ENCODE data around the gene SAMM50. TPM values are rescaled to one million over a fixed set of nuclear protein-coding genes. Genes with fewer than 3 reads are reported as not detected.

SAMM50 gene
- total and polyA plus RNA-seq, 10 of the 15 experiments (the other 5 are each of a cell fraction or from before 2014, with no cell fraction given), result 38.2 to 126 (median 62.4) TPM

DNA sequence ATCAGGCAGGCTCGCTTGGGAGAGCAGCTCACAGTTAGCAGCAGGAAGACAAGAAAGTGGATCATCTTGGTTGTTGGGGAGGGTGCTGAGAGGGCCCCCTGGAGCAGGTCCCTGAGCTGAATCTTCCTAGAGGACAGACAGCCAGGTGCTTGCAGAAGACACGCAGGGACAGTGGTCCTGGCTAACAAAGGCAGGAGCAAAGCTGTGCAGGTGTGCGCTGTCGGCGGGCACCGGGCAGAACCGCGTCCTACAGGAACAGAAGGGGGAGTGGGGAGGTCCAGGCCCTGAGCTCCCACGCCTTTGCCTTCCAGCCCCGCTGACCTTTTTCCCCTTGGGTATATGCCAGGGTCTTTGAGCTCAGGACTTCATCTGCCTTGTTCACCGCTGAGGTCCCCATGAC lies 38.8 kb downstream of the SAMM50 start (continued):
- TF ChIP-seq, protein P1, sequence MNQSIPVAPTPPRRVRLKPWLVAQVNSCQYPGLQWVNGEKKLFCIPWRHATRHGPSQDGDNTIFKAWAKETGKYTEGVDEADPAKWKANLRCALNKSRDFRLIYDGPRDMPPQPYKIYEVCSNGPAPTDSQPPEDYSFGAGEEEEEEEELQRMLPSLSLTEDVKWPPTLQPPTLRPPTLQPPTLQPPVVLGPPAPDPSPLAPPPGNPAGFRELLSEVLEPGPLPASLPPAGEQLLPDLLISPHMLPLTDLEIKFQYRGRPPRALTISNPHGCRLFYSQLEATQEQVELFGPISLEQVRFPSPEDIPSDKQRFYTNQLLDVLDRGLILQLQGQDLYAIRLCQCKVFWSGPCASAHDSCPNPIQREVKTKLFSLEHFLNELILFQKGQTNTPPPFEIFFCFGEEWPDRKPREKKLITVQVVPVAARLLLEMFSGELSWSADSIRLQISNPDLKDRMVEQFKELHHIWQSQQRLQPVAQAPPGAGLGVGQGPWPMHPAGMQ (IDR thresholded peaks at IDR 0.05; ENCODE audit: borderline replicate concordance), result no peak
- no peak for TF ChIP-seq ZNF622 (IDR thresholded peaks at IDR 0.05)
- TF ChIP-seq, protein P2, sequence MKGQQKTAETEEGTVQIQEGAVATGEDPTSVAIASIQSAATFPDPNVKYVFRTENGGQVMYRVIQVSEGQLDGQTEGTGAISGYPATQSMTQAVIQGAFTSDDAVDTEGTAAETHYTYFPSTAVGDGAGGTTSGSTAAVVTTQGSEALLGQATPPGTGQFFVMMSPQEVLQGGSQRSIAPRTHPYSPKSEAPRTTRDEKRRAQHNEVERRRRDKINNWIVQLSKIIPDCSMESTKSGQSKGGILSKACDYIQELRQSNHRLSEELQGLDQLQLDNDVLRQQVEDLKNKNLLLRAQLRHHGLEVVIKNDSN (IDR thresholded peaks at IDR 0.05; ENCODE audit: borderline replicate concordance, extremely low read length, insufficient read depth, low read depth, low read length), result no peak
- no peak for TF ChIP-seq TCF7 (IDR thresholded peaks at IDR 0.05; ENCODE audit: borderline replicate concordance)
- TF ChIP-seq, protein P3, sequence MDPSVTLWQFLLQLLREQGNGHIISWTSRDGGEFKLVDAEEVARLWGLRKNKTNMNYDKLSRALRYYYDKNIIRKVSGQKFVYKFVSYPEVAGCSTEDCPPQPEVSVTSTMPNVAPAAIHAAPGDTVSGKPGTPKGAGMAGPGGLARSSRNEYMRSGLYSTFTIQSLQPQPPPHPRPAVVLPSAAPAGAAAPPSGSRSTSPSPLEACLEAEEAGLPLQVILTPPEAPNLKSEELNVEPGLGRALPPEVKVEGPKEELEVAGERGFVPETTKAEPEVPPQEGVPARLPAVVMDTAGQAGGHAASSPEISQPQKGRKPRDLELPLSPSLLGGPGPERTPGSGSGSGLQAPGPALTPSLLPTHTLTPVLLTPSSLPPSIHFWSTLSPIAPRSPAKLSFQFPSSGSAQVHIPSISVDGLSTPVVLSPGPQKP (IDR thresholded peaks at IDR 0.05; ENCODE audit: low read depth, low read length), result no peak
- TF ChIP-seq RFX5 (IDR thresholded peaks at IDR 0.05; ENCODE audit: low read depth, low read length), result no peak

DNA sequence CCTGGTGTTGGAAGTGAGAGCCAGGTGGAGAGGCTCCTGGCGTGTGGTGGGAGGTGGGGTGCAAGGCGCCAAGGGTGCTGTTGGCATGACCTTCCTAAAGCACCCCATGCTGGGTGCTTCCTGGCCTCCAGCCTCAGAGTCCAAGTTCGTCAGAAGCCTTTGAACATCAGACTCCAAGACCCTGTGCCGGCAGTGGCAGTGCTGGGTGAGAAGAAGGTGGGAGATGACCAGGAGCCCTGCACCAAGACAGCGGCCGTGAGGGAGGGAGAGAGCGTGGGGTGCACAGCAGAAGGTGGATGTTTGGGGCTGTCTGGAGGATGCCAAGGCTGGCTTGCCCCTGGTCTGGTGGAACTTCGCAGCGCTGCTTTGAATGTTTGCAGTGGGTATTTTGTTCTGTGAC lies 39.2 kb downstream of the SAMM50 start:
- ATAC-seq, result no peak
- ChIA-PET RAD21 (ENCODE audit: unreplicated experiment) (interaction anchor here (1.0 to 7.5 kb wide), 8 partner anchors 18 to 630 kb away, joined by 3 to 185 read pairs (median 12); partner anchors contain the start of genes PARVB and PARVG), SMC1A (ENCODE audit: uncharacterized antibody, unreplicated experiment) (interaction anchor here (1.0 to 5.1 kb wide), 9 partner anchors 14 to 186 kb away, joined by 3 to 282 read pairs (median 13); partner anchors contain the start of genes PARVB and PARVG), CTCF (interaction anchor here (0.9 to 11.6 kb wide), 19 partner anchors 9 to 690 kb away, joined by 3 to 499 read pairs (median 6); partner anchors contain the start of gene PARVB), POLR2A (interaction anchor here (1.7 to 4.3 kb wide), 2 partner anchors 31 to 91 kb away, joined by 10 to 23 read pairs; partner anchors contain the start of gene PARVB)
- FAIRE-seq, result no peak
- H3K27ac ChIP-seq (ENCODE audit: control insufficient read depth, insufficient read depth), result no peak overlapping the region
- intact Hi-C loops (cut with micrococcal nuclease; ENCODE audit: unreplicated experiment), result loop anchor here (5.0 kb wide), 1 partner anchor 73 kb away; no protein-coding TSS in a partner anchor
- WGBS (ENCODE audit: insufficient coverage, insufficient replicate concordance, low lambda C conversion rate, missing lambda C conversion rate), result 77% methylated on average over 9 of the region's 9 CpGs
- no peak for DNase-seq (ENCODE audit: low read depth, low spot score)
- peaks cover 4% of the 10 kb centered on the region for H3K79me2 ChIP-seq (ENCODE audit: control insufficient read depth, insufficient read depth, low read length)
- no TSS peak for BruUV-seq (replicated peaks)
- no peak overlapping the region for H3K9ac ChIP-seq (ENCODE audit: control insufficient read depth, insufficient read depth, low read length)
- no peaks in the 10 kb centered on the region for H3K9me3 ChIP-seq (replicated peaks; ENCODE audit: control insufficient read depth, insufficient read depth, low read length)
- peaks cover 15% of the 10 kb centered on the region for H3K4me1 ChIP-seq (ENCODE audit: control insufficient read depth, insufficient read depth, low read length)
- no peak overlapping the region for H2AFZ ChIP-seq (ENCODE audit: control insufficient read depth, low read depth, low read length)
- peaks cover 20 to 26% of the 10 kb centered on the region in 2 experiments; a peak in 3 of 4 replicates for H3K36me3 ChIP-seq (ENCODE audit: control insufficient read depth in 2 of 2, insufficient read depth in 2 of 2, low read length in 1 of 2)
- H3K4me2 ChIP-seq (ENCODE audit: control insufficient read depth, insufficient read depth), result no peak overlapping the region
- in situ Hi-C loops (cut with MboI), result loop anchor here (5.0 kb wide), 1 partner anchor 573 kb away; no protein-coding TSS in a partner anchor
- no peak overlapping the region for H3K4me3 ChIP-seq
- H4K20me1 ChIP-seq (ENCODE audit: control insufficient read depth, insufficient read depth), result no peaks in the 10 kb centered on the region
- H3K27me3 ChIP-seq (replicated peaks in 1 of 2; ENCODE audit: control insufficient read depth in 2 of 2, insufficient read depth in 2 of 2, low read length in 1 of 2), result no peaks in the 10 kb centered on the region
- TF ChIP-seq STAT3 (IDR thresholded peaks at IDR 0.05; ENCODE audit: low read depth, low read length), result no peak
- no peak for TF ChIP-seq NR2C2 (IDR thresholded peaks at IDR 0.05; ENCODE audit: borderline replicate concordance, control insufficient read depth, insufficient read length, low read depth)
- TF ChIP-seq CREM (IDR thresholded peaks at IDR 0.05; ENCODE audit: low read depth), result no peak
- no peak for TF ChIP-seq LARP7 (IDR thresholded peaks at IDR 0.05)
- TF ChIP-seq IRF4 (IDR thresholded peaks at IDR 0.05; ENCODE audit: low read depth, low read length), result no peak
- TF ChIP-seq KDM1A (IDR thresholded peaks at IDR 0.05; ENCODE audit: borderline replicate concordance), result no peak
- TF ChIP-seq FOXM1 (IDR thresholded peaks at IDR 0.05; ENCODE audit: low read depth, low read length), result no peak
- TF ChIP-seq RCOR1 (conservative IDR thresholded peaks at IDR 0.05; ENCODE audit: low read depth, low read length), result no peak
- TF ChIP-seq, protein P4, sequence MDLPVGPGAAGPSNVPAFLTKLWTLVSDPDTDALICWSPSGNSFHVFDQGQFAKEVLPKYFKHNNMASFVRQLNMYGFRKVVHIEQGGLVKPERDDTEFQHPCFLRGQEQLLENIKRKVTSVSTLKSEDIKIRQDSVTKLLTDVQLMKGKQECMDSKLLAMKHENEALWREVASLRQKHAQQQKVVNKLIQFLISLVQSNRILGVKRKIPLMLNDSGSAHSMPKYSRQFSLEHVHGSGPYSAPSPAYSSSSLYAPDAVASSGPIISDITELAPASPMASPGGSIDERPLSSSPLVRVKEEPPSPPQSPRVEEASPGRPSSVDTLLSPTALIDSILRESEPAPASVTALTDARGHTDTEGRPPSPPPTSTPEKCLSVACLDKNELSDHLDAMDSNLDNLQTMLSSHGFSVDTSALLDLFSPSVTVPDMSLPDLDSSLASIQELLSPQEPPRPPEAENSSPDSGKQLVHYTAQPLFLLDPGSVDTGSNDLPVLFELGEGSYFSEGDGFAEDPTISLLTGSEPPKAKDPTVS (IDR thresholded peaks at IDR 0.05; ENCODE audit: low read depth, low read length), result no peak
- TF ChIP-seq ZNF622 (IDR thresholded peaks at IDR 0.05), result no peak
- no peak for TF ChIP-seq ATF7 (IDR thresholded peaks at IDR 0.05; ENCODE audit: low read depth)
- TF ChIP-seq SREBF2 (IDR thresholded peaks at IDR 0.05; ENCODE audit: low read length), result no peak
- TF ChIP-seq IKZF1 (conservative IDR thresholded peaks at IDR 0.05), result no peak
- TF ChIP-seq, protein P2 (IDR thresholded peaks at IDR 0.05; ENCODE audit: borderline replicate concordance, extremely low read length, insufficient read depth, low read depth, low read length), result no peak
- TF ChIP-seq RFX5 (IDR thresholded peaks at IDR 0.05; ENCODE audit: low read depth, low read length), result no peak

All from GM12878 (cell line).